DMS53 (cell line): ENCODE measurements around the gene SPG11.
"Not testable (repeated sequence)": the region's sequence is repeated elsewhere in the genome, so short reads cannot be mapped to it uniquely, and the experiment has no call there.

ENCODE experiments used
- DNase-seq: peaks from one replicate; lab custom pipeline; 2025; lab: John Stamatoyannopoulos, UW

Gene SPG11

GRCh38 chr15:44663410-44664308 lies at the start of gene SPG11:
Gene SPG11, minus strand, starts transcription at chr15:44663662. Its CDS starts 15 bp downstream, at chr15:44663647.
- peak; percentile 97 for DNase-seq

- peak; percentile 61 for DNase-seq
Observed at GRCh38 chr15:44712346-44713005, 49.0 kb upstream of the SPG11 start.

GRCh38 chr15:44711743-44712345 lies 48.4 kb upstream of the SPG11 start:
- DNase-seq: peak; percentile 57

- peak; percentile 96 for DNase-seq
Observed at GRCh38 chr15:44711096-44711742, 47.8 kb upstream of the SPG11 start, which contains the start of the genes B2M and PATL2. Gene B2M, plus strand, starts transcription at chr15:44711517. Its CDS starts 30 bp downstream, at chr15:44711547. Gene PATL2, minus strand, starts transcription at chr15:44711323. Its CDS starts 34,833 bp downstream, at chr15:44676490.

- DNase-seq: peak; percentile 48
Observed at GRCh38 chr15:44710236-44711095, 47.0 kb upstream of the SPG11 start.

GRCh38 chr15:44706946-44707636 lies 43.6 kb upstream of the SPG11 start:
- no peak for DNase-seq

- no peak for DNase-seq
Observed at GRCh38 chr15:44706401-44706800, 42.9 kb upstream of the SPG11 start.

GRCh38 chr15:44705986-44706385 lies 42.5 kb upstream of the SPG11 start:
- no peak for DNase-seq

- not testable (repeated sequence) for DNase-seq
Observed at GRCh38 chr15:44700676-44701075, 37.2 kb upstream of the SPG11 start.

GRCh38 chr15:44698641-44699040 lies 35.2 kb upstream of the SPG11 start:
- no peak for DNase-seq

GRCh38 chr15:44697014-44697413 lies 33.6 kb upstream of the SPG11 start:
- DNase-seq: no peak

GRCh38 chr15:44695294-44695693 lies 31.8 kb upstream of the SPG11 start:
- DNase-seq: no peak

GRCh38 chr15:44694416-44694815 lies 31.0 kb upstream of the SPG11 start:
- no peak for DNase-seq

GRCh38 chr15:44692659-44693058 lies 29.2 kb upstream of the SPG11 start:
- DNase-seq: no peak

GRCh38 chr15:44690245-44690644 lies 26.8 kb upstream of the SPG11 start:
- not testable (repeated sequence) for DNase-seq

- not testable (repeated sequence) for DNase-seq
Observed at GRCh38 chr15:44689318-44689717, 25.9 kb upstream of the SPG11 start.

- peak; percentile 87 for DNase-seq
Observed at GRCh38 chr15:44682809-44683682, 19.6 kb upstream of the SPG11 start.

GRCh38 chr15:44682211-44682610 lies 18.7 kb upstream of the SPG11 start:
- DNase-seq: no peak

GRCh38 chr15:44676676-44677075 lies 13.2 kb upstream of the SPG11 start:
- DNase-seq: no peak
